GM19238 (cell line): Measurements from ENCODE around the gene SLC25A18.
A peak's percentile ranks its signal among the peaks of the same experiment; 100 is the strongest.
"Not testable (repeated sequence)": the region's sequence is repeated elsewhere in the genome, so short reads cannot be mapped to it uniquely, and the experiment has no call there.

Experiments used
- DNase-seq: peaks from one replicate; pipeline ENCODE4 v3.0.0; 2011; ENCODE audit warnings: low spot score; ENCODE audit not compliant: insufficient read length

SLC25A18 gene

DNA sequence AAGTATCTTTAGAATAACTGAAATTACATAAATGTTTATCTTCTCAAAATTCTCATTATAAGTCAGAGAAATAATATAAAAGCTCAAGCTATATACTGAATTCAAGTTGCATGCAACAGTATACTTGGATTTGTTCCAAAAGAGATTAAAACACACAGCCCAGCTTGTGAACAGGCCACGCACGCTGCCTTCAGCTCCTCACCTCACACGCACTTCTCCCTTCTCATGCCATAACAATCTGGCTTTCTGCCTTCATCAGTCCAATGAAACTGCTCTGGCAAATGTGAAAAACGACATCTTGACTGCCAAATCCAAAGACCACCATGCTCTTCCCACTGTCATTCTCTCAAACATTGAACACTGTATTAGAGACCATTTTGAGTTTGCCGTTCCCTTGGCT, 43.2 kb downstream of the SLC25A18 start:
- no peak for DNase-seq

DNA sequence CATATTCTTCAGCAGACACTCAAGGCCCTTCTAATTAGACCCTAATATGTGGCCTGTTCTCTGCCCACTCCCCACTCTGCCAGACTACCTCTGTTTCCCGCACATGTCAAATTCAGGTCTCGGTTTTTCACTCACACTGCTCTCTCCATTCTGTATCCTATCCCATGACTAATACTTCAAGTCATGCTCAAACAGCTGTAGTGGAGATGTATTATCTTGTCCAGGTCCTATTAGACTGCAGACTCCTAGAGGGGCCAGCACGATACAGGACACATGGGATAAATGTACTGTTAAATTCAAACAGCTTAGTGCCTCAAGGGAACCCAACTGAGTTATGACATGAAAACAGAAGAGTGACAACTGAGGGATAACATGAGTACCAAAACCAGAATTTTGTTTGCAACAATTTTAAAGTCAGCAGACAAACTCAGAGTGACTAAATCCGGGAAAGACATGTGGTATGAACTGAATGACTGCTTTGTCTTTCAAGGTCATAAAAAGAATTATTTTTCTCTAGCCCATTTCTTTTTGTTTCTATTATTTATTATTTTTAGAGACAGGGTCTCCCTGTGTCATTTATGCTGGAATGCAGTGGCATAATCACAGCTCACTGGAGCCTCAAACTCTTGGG, 44.7 kb downstream of the SLC25A18 start:
- DNase-seq = no peak

DNA sequence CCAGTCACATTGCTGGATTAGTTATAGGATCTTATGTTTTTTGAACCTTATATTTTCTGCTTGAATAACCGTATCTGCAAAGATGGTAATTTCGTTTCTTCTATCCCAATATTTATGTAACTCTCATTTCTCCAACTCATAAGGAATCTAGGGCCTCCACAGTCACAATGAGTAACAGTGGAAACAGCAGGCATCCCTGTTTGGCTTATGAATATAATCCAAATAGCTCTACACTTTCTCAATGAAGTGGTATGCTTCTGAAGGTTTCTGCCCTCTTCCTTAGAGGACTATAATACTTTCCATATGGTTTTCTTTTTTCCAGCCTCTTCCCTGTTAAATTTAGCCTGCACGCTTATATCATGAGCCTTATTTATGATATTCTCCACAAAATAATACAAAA, 48.8 kb downstream of the SLC25A18 start:
- no peak for DNase-seq

DNA sequence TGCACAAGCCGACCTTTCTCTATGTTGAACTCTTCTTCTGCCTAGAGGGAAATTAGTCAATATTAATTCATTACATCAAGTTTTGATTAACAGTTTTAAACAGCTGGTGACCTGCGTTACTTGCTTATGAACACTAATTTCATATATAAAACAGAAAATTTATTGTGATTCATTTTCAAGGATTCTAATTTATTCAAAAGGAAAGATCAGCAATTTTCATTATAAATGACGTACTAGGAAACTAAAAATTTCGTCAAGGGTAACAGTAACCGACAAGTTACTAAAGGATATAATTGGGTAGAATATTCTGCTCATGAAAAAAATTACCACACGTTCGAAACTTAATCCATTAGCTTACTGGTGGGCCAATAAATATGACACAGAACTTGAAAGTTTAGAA, 50.0 kb downstream of the SLC25A18 start:
- DNase-seq = no peak

DNA sequence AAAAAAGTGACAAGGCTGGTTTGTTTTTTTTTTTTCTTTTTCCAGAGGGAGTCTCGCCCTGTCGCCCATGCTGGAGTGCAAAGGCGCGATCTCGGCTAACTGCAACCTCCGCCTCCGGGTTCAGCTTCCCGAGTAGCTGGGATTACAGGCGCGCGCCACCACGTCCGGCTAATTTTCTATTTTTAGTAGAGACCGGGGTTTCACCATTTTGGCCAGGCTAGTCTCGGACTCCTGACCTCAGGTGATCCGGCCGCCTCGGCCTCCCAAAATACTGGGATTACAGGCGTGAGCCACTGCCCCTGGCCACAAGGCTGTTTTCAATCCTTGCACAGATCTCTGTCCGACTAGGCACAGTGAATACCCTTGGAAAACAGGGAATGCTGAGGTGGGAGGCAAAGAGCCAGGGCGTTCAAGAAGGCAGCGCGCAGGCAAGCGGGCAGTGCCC, 64.7 kb downstream of the SLC25A18 start:
- DNase-seq = no peak

DNA sequence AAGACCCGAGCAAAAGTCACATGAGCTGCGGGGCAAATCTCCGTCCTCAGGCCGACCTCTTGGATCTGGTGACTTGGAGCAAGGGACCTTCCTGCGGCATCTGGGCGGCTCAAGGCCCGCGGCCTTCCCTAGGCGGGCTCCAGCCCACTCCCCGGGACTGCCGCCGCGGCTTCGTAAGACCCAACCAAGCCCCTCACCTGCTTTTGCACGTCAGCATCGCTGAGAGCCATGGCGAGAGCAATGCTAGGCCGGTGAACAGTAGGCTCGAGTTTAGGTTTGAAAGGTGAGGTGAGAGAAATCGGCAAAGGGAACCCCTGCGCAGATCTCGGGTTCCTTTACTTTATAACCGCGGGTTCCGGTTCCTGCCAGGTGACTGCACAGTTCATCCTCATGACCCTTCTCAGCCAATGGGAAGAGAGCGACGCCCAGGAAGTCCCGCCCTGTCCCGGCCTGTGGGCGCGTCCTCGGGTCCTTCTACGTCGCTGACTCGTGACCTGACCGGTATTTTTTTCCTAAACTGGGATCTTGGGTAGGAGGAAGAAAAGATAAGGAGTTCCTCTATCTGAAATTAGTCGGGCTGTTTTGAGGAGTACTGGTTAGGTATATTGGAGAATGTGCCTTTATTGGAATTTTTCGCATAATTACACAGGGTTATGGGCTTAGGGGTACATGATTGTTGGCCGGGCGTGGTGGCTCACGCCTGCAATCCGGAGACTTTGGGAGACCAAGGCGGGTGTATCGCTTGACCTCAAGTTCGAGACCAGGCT, 65.3 kb downstream of the SLC25A18 start, which contains the start of gene ATP6V1E1:
TSS of gene ATP6V1E1 (minus strand) at position 344 of the 767 bp plus-strand sequence. CDS start at position 230, 114 bp downstream.
- DNase-seq = peak; percentile 91

DNA sequence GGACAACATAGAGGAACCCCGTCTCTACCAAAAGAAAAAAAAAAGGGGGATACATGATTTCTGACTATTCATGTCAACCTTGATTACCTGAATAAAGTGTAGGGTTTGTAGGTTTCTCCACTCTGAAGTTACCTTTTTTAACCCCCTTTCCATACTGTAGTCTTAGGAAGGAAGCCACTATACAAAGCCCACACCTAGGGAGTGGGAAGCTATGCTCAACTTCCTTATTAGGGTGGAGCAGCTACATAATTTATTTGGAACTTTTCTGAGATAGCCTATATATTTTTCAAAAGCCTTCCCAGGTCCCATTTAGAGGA, 65.8 kb downstream of the SLC25A18 start:
- no peak for DNase-seq

DNA sequence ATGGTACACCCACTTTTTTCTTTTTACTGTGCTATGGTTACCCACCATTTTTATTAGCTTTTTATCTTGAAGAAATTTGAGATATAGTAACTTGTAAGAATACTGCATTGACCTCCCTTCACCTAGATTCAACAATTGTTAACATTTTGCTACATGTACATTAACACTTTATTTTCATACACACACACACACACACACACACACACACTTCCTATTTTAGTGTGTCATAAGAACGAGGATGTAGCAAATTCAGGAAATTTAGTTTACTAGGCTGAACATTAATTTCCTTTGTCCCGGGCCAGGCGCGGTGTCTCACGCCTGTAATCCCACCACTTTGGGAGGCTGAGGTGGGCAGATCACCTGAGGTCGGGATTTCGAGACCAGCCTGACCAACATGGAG, 66.3 kb downstream of the SLC25A18 start:
- no peak for DNase-seq

DNA sequence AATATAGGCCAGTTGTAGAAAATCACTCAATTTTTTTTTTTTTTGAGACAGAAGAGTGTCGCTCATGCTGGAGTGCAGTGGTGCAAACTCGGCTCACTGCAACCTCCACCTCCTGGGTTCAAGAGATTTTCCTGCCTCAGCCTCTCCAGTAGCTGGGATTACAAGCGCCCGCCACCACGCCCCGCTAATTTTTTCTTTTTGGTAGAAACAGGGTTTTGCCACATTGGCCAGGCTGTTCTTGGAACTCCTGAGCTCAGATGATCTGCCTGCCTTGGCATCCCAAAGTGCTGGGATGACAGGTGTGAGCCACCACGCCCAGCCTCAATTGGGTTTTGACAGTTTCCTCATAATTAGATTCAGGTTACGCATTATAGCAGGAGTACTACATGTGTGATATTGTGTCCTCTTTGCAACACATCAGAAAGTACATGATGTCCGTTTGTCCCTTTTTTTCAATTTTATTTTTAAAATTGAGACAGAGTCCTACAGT, 67.8 kb downstream of the SLC25A18 start:
- DNase-seq = no peak

DNA sequence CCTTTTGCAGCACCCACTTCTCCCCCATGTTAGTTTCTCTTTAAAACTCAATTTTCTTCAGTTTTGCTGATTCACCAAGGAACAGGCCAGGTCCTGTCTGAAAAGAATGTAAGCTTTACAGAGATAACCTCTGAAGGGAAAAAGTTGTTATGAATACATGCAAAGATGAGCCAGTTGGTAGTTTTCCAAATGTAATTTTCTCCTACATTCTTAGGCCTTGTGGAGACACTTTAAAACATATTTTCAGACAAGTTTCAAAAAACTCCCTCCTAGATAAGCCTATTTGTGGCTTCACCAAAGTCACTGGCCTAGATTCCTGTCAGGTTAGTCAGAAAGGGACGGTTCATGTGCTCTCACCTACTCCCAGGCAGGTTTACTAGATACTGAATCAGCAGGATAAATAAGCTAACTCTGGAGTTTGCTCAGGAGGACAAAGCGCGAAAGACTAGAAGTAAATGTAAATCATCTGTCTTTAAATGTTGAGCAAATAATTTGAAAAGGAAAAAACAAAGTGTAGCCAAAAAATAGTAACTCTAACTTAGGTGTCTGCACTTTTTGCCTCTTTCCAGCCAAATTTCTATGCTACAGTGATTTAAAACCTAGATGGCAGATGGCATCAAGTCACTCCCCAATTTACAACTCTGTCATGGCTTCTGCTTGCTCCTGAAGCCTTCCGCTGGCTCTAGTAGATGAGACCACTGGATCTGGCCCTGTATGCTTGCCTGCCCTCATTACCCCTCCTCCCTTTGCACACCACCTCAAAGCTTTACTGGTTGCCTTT, 70.1 kb downstream of the SLC25A18 start:
- no peak for DNase-seq

DNA sequence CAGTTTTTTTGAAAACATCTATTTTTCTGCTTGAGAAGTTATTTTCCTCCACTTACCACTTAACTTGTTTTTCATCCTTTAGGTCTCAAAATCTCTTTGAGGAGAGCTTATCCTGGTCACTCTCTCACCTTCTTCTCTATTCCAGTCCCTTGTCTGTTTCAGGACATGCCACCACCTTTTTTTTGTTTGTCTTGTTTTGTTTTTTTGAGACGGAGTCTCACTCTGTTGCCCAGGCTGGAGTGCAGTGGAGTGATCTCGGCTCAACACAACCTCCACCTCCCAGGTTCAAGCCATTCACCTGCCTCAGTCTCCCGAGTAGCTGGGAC, 70.7 kb downstream of the SLC25A18 start:
- DNase-seq = no peak

DNA sequence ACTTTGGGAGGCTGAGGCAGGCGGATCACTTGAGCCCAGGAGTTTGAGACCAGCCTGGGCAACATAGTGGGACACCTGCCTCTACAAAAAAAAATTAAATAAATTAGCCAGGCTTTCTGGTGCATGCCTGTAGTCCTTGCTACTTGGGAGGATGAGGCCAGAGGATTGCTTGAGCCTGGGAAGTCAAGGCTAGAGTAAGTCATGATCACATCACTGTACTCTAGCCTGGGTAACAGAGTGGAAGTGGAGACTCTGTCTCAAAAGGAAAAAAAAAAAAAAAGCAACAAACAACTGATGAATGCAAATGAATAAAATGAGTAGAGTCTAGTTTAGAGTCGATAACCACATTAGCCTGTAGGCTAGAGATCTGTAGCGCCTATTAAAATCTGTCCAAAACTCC, 71.4 kb downstream of the SLC25A18 start:
- DNase-seq = no peak

DNA sequence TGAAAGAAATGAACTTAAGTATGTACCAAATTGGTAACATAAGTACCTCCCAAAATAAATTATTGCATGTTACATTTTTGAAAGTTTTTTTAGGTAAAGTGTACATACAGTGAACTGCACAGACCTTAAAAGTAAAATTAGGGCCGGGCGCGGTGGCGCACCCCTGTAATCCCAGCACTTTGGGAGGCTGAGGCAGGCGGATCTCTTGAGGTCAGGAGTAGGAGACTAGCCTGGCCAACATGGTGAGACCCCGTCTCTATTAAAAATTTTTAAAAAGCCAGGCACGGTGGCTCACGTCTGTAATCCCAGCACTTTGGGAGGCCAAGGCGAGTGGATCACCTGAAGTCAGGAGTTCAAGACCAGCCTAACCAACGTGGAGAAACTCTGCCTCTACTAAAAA, 73.6 kb downstream of the SLC25A18 start:
- not testable (repeated sequence) for DNase-seq

DNA sequence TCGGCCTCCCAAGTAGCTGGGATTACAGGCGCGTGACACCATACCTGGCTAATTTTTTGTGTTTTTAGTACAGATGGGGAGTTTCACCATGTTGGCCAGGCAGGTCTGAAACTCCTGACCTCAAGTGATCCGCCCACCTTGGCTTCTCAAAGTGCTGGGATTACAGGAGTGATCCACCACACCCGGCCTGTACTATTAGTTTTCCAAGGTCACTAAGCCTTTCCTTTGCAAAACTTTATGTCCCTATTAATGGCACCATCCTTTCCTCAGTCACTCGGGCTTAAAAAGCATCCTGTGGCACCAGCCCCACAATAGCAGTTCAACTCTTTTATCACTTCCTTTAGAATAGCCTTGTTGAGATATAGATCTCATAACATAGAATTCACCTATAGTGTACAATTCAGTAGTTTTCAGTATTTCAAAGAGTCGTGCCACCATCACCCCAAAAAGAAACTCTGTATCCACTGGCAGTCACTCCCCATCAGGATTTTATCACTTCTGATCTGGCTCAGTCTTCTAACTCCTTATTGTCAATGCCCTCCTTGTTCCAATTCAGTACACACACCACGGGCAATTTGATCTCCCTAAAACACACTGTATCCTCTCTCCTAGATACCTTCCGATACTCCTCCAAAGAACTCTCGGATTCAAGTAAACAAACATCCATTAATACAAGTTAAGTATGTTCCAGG, 74.3 kb downstream of the SLC25A18 start:
- no peak for DNase-seq

DNA sequence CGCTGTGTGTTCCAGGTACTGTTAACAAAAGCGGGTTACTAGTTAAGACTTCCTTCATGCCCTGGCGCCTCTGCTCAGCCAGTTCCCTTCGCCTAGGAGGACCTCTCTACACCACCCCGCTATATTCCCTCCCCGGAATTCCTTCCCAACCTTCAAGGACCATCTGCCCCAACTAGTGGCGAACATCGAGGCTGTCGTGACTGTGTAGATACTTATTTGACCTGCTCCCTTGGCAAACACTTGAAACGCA, 74.8 kb downstream of the SLC25A18 start:
- no peak for DNase-seq

DNA sequence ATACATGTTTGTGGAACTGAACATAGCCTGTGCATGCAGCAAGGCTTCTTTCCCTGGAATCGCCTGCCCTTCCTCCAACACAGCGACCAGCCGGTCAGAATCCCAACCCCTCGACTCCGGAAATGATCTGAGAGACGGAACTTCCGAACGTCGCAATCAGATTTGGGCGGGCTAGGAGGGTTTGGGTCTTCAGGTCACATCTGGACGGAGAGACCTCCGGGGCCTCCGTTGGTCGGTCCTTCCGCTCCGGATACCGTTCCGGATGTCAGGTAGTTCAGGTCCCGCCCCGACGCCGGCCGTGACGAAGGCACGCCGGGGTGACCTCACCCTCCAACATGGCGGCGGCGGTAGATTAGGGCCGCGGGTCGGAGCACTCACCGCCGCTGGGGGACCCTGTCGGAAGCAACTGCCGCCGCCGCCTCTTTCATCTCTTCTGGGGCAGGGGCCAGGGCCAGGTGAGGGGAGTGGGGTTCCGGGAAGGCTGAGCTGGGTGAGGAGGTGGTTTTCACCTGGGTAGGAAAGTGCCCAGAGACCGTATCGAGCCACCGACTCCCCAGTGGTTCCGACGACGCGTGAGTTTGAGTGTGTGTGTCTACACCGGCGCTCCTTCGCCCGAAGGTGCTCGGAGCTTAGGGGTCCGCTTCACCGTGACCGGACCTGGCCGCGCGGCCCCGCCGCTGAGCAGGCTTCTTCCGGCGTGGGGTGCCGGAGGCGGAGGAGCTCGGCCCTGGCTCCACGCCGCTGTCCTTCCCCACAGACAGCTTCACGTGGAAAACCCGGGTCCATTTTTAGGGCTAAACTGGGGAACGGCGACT, 75.3 kb downstream of the SLC25A18 start, which contains the start of gene BCL2L13:
TSS of gene BCL2L13 (plus strand) at position 326 of the 815 bp plus-strand sequence. CDS start 16,955 bp downstream, outside the sequence.
- peak; percentile 90 for DNase-seq

DNA sequence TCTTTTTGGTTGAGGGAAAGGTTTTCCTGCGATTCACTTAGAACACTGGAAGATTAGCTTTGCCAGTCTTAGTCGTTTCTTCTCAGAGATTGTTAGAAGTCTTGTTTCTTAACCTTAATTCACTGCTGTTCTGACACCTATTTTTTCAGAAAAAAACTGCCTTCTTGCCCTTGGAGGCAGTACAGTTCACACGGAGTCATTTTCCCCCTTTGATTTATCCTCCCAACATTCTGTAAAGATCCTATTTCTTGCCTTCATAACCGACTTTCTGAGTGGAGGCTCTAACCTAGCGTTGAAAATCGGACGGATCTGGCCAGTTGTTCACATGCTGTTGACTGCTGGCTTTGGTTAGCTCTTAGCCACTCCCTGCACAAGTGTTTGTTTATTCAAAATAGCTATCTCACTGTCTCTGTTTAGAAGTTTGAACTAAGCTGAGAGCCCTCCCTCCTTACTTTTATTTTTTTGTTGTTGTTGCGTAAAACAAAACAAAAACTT, 76.0 kb downstream of the SLC25A18 start:
- no peak for DNase-seq
